NCI-H2107 treated with DMSO at 0.1 percent for 48 hours (cell line): ENCODE data around the gene CPT1C.
"Not testable (repeated sequence)": the region's sequence is repeated elsewhere in the genome, so short reads cannot be mapped to it uniquely, and the experiment has no call there.

Experiments used
- DNase-seq: peaks from one replicate; lab custom pipeline; 2025; ENCODE audit not compliant: unreplicated experiment; lab: John Stamatoyannopoulos, UW

Gene CPT1C

DNA sequence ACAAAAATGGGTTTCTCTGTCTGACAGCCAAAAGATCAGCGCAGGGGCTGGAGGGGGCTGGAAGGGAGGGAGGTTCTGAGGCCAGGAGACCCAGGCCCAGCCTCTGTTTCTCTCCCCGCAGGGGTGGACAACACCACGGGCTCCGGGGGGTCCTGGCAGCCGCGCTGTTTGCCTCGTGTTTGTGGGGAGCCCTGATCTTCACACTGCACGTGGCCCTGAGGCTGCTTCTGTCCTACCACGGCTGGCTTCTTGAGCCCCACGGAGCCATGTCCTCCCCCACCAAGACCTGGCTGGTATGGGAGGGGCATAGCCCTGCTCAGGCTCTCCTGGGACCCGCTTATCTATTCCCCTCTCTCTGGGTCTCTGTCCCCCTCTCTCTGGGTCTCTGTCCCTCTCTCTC, 9.6 kb downstream of the CPT1C start:
- DNase-seq: no peak

DNA sequence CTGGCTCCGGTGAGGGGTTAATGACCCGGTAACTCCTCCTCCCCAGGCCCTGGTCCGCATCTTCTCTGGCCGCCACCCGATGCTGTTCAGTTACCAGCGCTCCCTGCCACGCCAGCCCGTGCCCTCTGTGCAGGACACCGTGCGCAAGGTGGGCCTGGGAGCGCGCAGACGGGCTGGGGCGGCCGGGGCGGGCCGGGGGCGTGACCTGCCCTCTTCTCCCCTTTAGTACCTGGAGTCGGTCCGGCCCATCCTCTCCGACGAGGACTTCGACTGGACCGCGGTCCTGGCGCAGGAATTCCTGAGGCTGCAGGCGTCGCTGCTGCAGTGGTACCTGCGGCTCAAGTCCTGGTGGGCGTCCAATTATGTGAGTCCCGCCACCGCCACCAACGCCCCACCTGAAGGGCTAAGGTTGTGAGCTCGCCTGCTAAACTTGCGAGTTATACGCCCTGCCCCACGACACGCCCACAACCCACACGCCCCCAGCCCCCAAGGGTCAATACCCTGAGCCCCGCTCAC, 10.4 kb downstream of the CPT1C start:
- no peak for DNase-seq

DNA sequence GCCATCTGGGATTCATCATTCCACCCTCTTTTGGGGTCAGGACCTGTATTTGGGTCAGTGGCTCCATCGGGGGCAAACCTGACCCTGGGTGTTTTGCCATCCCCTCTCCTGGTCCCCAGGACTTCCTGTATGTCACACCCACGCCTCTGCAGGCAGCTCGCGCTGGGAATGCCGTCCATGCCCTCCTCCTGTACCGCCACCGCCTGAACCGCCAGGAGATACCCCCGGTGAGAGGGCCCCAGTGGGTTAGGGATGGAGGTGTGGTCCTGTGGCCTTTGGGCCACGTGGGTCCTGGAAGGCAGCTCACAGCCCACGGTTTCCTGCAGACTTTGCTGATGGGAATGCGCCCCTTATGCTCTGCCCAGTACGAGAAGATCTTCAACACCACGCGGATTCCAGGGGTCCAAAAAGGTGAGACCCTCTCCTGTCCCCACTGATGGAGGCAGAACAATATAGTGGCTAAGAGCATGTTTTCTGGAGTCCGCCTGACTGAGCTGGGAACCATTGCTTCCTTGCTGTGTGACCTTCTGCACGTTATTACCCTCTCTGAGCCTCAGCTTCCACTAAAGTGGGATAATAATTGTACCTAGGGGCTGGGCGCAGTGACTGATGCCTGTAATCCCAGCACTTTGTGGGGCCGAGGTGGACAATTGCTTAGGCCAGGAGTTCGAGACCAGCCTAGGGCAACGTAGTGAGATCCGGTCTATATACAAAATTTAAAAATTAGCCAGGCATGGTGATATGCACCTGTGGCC, 14.1 kb downstream of the CPT1C start:
- DNase-seq: no peak

DNA sequence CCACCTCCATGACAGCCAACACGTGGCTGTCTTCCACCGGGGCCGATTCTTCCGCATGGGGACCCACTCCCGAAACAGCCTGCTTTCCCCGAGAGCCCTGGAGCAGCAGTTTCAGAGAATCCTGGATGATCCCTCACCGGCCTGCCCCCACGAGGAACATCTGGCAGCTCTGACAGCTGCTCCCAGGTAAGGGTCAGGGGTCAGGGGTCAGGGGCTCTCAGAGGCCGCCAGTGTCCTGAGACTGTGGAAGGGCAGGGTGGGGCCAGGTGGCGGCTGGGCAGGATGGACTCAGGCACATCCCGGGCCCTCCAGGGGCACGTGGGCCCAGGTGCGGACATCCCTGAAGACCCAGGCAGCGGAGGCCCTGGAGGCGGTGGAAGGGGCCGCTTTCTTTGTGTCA, 15.0 kb downstream of the CPT1C start:
- no peak for DNase-seq

DNA sequence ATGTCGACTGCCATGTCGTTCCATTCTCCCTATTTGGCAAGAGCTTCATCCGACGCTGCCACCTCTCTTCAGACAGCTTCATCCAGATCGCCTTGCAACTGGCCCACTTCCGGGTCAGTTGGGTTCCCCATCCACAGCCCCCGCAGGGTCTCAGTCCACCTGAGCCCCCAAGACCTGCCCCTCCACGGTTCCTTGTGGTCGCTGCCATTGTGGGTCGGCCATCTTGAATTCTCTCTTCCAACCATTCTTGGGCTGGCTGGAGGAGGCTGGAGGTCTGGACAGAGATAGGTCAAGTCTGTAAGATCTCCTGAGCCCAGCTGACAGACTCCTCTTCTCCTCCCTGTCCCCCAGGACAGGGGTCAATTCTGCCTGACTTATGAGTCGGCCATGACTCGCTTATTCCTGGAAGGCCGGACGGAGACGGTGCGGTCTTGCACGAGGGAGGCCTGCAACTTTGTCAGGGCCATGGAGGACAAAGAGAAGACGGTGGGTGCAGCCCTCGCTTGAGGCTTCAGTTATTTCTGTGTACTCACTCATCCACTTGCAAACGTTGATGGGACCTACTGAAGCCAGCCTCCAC, 19.5 kb downstream of the CPT1C start:
- no peak for DNase-seq

DNA sequence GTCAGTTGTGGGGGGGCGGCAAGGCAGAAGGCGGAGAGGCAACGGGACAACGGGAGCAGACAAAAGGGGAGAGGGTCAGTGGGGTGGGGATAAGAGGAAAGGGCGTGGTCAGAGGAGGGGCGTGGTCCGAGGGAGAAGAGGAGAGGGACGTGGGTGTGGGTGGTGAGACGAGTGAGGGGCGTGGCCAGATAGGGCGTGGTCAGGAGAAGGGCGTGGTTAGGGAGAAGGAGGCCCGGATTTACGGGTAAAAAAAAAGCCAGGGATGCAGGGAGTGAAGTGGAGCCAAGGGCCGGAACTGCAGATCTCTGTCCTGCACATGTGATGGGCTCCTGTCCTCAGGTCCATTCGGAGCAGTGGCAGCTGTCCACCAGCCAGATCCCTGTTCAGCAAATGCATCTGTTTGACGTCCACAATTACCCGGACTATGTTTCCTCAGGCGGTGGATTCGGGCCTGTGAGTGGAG, 21.5 kb downstream of the CPT1C start:
- DNase-seq: no peak

DNA sequence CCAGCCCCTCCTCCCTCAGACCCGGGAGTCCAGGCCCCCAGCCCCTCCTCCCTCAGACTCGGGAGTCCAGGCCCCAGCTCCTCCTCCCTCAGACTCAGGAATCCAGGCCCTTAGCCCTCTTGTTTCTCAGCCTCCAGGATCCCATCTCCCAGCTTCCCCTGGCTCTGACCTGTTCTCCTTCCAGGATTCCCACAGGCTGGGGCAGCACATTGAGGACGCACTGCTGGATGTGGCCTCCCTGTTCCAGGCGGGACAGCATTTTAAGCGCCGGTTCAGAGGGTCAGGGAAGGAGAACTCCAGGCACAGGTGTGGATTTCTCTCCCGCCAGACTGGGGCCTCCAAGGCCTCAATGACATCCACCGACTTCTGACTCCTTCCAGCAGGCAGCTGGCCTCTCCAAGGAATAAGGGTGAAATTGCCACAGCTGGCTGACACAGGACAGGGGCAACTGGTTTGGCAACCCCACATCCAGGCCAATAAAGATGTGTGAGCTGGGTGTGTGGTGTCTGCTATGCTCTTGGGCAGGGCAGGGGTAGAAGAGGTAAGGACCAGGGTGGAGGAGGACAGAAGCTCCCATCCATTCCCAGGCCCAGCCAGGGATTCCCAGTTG, 22.4 kb downstream of the CPT1C start:
- no peak for DNase-seq

DNA sequence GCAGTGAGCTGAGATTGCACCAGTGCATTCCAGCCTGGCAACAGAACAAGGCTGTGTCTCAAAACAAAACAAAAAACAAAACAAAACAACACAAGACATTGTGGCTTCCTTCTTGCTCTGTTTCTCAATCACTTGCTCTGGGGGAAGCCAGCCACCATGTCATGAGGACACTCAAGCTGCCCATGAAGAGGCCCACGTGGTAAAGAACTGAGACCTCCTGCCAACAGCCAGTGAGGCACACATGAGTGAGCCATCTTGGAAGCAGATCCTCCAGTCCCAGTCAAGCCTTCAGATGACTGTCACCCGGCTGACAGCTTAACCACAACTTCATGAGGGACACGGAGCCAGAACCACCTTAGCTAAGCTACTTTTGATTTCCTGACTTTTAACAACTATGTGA, 25.2 kb downstream of the CPT1C start:
- DNase-seq: no peak

DNA sequence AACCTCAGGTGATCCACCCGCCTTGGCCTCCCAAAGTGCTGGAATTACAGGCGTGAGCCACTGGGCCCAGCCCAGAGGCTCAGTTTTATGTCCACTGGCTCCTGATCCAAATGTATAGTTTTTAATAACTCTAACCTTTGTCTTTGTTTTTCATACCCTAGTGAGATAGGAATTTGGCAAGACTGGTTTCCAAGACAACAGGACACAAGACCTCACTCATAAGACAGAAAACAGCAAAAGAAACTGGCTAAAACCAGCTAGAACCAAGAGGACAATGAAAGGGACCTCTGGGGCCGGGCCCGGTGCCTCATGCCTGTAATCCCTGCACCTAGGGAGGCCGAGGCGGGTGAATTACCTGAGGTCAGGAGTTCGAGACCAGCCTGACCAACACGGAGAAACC, 27.6 kb downstream of the CPT1C start:
- DNase-seq: no peak

DNA sequence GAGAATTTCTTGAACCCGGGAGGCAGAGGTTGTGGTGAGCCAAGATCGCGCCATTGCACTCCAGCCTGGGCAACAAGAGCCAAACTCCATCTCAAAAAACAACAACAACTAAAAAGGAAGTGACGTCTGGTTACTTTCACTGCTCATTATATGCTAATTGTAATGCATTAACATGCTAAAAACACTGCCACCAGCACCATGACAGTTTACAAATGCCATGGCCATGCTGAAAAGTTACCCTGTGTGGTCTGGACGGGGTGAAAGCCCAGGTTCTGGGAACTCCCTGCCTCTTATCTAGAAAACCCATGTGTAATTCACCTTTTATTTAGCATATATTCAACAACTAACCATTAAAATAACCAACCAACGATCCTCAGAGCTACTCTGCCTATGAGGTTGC, 28.1 kb downstream of the CPT1C start:
- DNase-seq: no peak

DNA sequence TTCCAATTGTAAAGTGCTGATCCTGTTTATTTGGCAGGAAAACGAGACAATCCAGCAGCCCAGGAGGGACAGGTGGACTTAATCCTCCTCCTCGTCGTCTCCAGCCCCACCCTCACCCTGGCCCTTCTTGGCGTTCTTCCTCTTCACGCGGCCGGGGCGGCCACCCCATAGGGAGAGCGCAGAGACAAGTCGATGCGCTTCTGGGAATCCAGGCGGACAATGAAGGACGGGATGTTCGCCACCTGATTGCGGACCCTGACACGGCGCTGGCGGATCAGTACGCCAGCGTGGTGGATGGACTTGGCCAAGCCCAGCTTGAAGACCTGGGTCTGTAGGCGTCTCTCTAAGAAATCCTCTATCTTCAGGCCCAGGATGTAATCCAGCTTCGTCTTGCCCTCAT, 28.5 kb downstream of the CPT1C start:
- not testable (repeated sequence) for DNase-seq

DNA sequence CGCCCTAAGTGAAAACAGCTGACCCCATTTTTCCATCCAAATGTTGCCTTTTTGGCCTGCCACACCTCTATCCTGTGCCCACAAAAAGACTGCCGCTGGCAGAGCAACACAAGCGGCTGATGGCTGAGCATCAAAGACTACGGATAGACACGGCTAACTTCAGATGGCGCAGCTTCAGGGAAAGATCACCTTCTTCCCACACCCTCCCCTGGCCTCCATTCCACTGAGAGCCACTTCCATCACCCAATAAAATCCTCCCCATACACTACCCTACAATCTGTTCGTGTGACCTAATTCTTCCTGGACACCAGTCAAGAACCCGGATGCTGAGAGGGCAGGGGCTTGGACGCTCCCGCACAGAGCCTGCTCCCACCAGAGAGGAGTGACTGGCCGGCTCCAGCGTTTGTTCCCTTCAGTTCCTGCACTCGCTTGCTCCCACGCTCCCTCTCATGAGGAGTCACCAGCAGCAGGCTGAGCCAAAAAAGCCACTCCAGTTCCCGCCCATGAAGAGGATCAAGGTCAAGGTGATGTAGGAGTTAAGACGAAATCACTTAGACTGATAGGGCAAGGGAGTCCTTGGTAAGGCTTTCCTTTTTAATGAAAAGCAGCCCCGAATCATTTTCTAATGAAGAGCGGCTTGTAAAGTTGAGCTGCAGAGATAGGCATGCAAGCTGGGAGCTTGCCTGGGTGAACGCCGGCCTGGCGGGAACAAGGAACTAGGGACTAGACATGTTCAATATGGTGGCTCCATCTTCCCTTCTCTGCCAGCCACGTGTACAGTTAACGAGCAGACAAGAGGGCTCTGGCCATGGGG, 36.5 kb downstream of the CPT1C start:
- DNase-seq: no peak

DNA sequence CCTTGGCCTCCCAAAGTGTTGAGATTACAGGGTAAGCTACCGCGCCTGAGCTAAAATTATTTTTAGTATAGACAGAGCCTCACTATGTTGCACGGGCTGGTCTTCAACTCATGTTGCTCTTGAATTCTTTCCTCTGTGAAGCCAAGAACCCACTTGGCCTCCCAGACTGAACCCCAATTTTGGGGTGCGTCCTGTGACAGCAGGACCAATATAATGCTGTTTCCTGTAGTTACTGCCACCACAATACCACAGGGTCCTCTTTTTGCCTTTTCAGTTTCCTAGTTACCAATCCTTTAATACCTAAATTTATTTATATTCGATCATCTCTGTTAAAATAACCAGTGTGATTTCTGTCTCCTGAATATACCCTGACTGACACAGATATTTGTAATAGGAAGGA, 39.2 kb downstream of the CPT1C start:
- DNase-seq: no peak

DNA sequence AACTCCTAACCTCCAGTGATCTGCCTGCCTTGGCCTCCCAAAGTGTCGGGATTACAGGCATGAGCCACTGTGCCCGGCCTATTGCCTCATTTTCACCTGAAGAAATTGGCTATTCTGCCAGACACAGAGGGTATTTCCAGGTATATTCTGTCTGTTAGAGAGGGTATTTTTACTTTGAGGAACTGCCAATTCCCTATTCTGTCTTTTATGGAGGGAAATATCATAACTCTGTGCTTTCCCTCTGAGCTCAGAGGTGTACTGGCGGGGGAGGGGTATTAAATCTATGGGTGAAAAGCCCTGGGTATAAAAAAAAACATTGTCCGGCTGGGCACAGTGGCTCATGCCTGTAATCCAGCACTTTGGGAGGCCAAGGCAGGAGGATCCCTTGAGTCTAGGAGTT, 47.4 kb downstream of the CPT1C start:
- no peak for DNase-seq

DNA sequence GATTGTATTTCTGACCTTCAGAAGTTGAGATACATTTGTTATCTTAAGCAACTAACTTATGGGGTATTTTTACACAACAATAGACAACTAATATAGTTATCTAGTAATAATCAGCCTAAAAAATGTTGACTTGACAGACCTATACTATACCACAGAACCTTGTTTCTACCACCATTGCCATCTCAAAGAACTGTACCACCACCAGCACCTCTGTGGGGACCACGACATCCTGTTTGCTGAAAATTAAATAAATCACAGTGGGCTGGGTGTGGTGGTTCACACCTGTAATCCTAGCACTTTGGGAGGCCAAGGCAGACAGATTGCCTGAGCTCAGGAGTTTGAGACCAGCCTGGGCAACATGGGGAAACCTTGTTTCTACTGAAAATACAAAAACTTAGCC, 48.2 kb downstream of the CPT1C start:
- DNase-seq: no peak

DNA sequence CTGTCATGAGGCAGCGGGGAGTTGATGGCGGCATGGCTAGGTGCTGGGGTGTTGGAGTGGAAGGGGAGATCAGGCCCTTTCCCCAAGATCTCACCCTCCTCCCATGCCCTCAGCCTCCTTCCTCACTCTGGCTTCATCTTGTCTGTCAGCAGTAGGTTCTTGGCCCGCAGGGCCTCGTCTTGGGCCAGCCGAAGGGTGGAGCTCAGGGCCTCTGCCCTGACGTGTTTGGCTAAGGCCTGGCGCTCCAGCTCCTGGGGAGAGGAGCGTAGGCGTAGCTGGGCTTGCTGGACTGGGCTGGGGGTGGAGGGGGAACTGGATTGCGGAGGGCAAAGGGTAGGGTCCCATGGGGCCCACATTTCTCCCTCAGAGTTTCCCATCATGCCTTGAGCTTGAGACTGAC, 49.0 kb downstream of the CPT1C start:
- DNase-seq: no peak

DNA sequence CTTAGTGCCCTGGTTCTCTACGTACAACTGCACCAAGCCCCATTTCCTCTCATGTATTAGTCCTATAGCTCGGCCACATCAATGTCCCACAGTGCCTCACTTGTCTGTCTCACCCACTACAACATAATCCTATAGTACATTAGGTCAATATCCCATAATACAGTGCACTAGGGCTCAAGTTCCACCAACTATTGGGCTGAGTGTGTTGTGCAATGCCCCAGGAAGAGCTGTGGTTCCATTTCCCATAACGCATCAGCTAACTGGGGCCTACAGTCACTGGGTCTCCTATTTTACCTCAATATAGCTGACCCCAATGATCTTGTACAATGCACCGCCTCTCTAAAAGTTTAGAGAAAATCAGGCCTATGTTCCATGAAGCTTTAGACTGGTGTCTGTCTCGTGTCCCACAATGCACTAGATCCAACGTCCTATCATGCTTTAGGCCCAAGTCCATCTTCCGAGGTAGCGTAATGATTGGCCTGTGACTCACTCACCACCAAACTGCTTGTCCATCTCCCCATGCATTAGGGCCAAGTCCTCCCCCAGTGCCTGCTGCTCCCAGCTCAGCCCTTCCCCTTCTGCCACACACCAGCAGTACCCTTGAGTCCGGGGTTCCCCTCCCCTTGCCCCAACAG, 50.4 kb downstream of the CPT1C start:
- no peak for DNase-seq

DNA sequence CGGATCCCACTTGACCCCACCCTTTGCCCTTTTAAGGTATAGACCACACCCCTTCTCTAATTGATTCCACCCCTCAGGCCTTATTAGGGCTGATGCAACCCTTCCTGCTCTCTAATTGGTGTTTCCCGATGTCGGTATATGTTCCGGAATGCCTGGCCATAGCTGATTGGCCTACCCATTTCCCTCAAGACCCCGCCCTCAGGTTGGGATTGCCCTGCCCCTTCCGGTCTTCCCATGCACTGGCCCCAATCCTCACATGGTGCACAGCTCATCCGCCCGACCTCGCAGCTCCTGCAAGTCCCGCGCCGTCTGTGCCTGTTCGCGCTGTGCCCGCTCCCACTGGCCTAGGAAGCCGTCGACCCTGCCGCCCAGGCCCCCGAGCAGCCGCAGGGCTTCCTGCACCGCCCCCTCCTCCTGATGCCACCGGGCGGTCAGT, 54.0 kb downstream of the CPT1C start:
- no peak for DNase-seq

DNA sequence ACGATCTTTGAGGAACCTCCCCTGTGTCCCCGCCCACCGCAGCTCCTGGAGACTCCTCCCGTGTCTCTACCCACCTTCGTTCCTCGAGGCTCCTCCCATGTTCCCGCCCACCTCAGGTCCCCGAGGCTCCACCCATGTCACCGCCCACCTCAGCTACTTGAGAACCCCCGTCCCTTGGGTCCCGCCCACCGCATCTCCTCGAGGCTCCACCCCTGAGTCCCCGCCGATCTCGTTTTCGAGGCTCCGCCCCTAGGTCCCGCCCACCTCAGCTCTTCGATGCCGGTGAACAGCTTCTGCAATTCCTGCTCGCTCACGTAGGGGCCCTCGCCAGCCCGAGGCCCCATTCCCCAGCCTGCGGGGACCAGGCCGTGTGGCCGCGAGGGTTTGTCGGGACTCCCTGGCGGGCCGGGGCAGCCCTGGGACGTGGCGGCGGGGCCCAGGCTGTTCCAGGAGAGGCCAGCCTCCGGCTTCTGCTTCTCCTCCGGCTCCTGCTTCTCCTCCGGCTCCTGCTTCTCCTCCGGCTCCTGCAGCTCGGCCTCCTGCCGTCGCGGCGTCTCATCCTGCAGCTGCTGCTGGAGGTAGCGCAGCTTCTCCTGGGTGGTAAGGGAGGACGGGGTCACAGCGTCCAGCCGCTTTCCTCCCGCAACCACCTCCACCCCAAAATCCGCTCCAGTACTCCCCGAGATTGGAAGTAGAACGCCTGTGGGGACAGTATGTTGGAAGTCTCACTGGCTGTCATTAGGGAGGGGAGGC, 55.5 kb downstream of the CPT1C start:
- no peak for DNase-seq

DNA sequence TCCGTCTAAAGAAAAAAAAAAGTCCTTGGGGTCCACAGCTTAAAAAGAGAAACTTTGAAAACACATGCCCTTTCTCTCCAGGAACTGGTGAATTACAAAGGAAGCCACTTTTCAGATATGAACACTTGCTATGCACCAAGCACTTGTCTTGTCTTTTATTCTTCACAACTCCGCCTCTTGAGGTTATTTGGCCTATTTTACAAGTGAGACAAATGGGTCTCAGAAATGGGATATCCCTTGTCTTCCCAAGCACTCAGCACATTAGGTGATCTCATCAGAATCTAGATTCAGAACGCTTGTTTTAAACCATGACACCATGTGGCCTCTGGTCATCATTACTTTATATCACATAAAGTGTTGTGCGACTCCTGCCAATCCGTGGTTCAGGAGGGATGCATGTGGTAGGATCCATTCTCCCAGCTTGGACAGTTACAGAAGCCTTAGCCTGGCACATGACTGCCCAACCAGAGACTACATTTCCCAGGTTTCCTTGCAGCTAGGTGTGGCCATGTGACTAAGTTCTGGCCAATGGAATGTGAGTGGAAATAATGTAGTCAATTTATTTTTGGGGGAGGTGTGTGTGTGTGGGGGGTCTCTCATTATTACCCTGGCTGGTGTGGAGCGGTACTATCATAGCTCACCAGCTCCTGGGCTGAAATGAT, 58.3 kb downstream of the CPT1C start:
- no peak for DNase-seq
